ENCODE results near the gene SPAG7. TPM values are rescaled to one million over a fixed set of nuclear protein-coding genes. Genes with fewer than 3 reads are reported as not detected.

Gene SPAG7
- total and polyA plus RNA-seq, 3 donors from 2014 or later: 54.9 to 79.5 (median 66.1) TPM

GRCh38 chr17:4959261-4959965 lies 8.2 kb downstream of the SPAG7 start:
- no peak for TF ChIP-seq POLR2A (IDR thresholded peaks at IDR 0.05)
- TF ChIP-seq, protein P1, sequence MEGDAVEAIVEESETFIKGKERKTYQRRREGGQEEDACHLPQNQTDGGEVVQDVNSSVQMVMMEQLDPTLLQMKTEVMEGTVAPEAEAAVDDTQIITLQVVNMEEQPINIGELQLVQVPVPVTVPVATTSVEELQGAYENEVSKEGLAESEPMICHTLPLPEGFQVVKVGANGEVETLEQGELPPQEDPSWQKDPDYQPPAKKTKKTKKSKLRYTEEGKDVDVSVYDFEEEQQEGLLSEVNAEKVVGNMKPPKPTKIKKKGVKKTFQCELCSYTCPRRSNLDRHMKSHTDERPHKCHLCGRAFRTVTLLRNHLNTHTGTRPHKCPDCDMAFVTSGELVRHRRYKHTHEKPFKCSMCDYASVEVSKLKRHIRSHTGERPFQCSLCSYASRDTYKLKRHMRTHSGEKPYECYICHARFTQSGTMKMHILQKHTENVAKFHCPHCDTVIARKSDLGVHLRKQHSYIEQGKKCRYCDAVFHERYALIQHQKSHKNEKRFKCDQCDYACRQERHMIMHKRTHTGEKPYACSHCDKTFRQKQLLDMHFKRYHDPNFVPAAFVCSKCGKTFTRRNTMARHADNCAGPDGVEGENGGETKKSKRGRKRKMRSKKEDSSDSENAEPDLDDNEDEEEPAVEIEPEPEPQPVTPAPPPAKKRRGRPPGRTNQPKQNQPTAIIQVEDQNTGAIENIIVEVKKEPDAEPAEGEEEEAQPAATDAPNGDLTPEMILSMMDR (IDR thresholded peaks at IDR 0.05): no peak
- Histone ChIP-seq H3K4me3 (no peak overlapping the region), H3K9me3 (no peaks in the 10 kb centered on the region), H3K36me3 (ENCODE audit: low read depth, missing control alignments) (no peaks in the 10 kb centered on the region), H3K27me3 (no peaks in the 10 kb centered on the region), H3K27ac (no peak overlapping the region), H3K4me1 (no peaks in the 10 kb centered on the region)
- WGBS, 2 donors: 87 to 88% methylated on average over 18 of the region's 18 CpGs
- no peak for DNase-seq
- intact Hi-C loops (cut with DNase I; ENCODE audit: low total_unique reads): no loop called here

- DNase-seq: no peak
- intact Hi-C loops (cut with DNase I; ENCODE audit: low total_unique reads): no loop called here
- H3K4me3 ChIP-seq: no peak overlapping the region
- no peaks in the 10 kb centered on the region for H3K36me3 ChIP-seq (ENCODE audit: low read depth, missing control alignments)
- no peaks in the 10 kb centered on the region for H3K4me1 ChIP-seq
- H3K9me3 ChIP-seq: no peaks in the 10 kb centered on the region
- 75 to 90% methylated on average over 3 of the region's 3 CpGs for WGBS, 2 donors
- no peak overlapping the region for H3K27ac ChIP-seq
- no peaks in the 10 kb centered on the region for H3K27me3 ChIP-seq
- no peak for TF ChIP-seq POLR2A (IDR thresholded peaks at IDR 0.05)
- TF ChIP-seq, protein P1 (IDR thresholded peaks at IDR 0.05): no peak
Measured at GRCh38 chr17:4958102-4958501, 9.5 kb downstream of the SPAG7 start.

DNA sequence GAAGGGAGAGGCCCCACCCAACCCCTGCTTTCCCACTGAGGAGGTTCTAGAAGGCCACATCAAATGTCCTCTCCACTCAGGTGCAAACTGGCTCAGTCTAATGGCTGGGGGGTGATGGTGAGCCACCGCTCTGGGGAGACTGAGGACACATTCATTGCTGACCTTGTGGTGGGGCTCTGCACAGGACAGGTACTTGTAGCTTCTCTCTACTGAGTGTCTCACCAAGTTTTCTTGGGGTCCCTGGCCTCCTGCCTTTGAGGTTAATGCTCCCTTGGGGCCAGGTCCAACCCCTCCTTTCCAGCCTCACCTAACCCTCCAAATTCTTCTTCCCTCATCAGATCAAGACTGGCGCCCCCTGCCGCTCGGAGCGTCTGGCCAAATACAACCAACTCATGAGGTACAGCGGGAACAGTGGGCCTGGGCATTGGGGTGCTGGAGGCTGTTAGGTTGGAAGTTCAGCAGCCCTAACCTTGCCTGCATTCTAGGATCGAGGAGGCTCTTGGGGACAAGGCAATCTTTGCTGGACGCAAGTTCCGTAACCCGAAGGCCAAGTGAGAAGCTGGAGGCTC lies 11.0 kb downstream of the SPAG7 start:
- intact Hi-C loops (cut with DNase I; ENCODE audit: low total_unique reads): no loop called here
- Histone ChIP-seq H3K27me3 (no peaks in the 10 kb centered on the region), H3K4me3 (no peak overlapping the region), H3K9me3 (no peaks in the 10 kb centered on the region), H3K27ac (no peak overlapping the region), H3K36me3 (ENCODE audit: low read depth, missing control alignments) (no peaks in the 10 kb centered on the region), H3K4me1 (no peaks in the 10 kb centered on the region)
- WGBS, 2 donors: 81 to 89% methylated on average over 7 to 10 of the region's 10 CpGs
- TF ChIP-seq POLR2A (IDR thresholded peaks at IDR 0.05): no peak
- TF ChIP-seq, protein P1 (IDR thresholded peaks at IDR 0.05): no peak
- no peak for DNase-seq

DNA sequence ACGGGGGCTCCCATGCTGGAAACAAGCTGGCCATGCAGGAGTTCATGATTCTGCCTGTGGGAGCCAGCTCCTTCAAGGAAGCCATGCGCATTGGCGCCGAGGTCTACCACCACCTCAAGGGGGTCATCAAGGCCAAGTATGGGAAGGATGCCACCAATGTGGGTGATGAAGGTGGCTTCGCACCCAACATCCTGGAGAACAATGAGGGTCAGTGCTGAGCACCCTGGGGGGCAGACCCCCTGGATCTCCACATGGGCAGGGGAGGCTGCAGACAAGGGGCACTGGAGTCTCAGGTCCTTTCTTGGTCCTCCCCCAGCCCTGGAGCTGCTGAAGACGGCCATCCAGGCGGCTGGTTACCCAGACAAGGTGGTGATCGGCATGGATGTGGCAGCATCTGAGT lies 12.5 kb downstream of the SPAG7 start:
- no peak overlapping the region for H3K27ac ChIP-seq
- no peaks in the 10 kb centered on the region for H3K4me1 ChIP-seq
- WGBS, 2 donors: 82 to 97% methylated on average over 5 to 6 of the region's 8 CpGs
- no peak for DNase-seq
- H3K27me3 ChIP-seq: no peaks in the 10 kb centered on the region
- TF ChIP-seq, protein P1 (IDR thresholded peaks at IDR 0.05): no peak
- no peak for TF ChIP-seq POLR2A (IDR thresholded peaks at IDR 0.05)
- no peaks in the 10 kb centered on the region for H3K36me3 ChIP-seq (ENCODE audit: low read depth, missing control alignments)
- H3K4me3 ChIP-seq: no peak overlapping the region
- no peaks in the 10 kb centered on the region for H3K9me3 ChIP-seq
- intact Hi-C loops (cut with DNase I; ENCODE audit: low total_unique reads): no loop called here
